Hematopoietic multipotent progenitor cell treated with erythropoietin and hydrocortisone succinate and interleukin-3 and kit ligand, for 4 days (in vitro differentiated cells): ENCODE results near the gene PAPOLB.

Source experiments
- DNase-seq: peaks from one replicate; pipeline ENCODE4 v3.0.0-alpha.2; 2015

Gene PAPOLB

DNA sequence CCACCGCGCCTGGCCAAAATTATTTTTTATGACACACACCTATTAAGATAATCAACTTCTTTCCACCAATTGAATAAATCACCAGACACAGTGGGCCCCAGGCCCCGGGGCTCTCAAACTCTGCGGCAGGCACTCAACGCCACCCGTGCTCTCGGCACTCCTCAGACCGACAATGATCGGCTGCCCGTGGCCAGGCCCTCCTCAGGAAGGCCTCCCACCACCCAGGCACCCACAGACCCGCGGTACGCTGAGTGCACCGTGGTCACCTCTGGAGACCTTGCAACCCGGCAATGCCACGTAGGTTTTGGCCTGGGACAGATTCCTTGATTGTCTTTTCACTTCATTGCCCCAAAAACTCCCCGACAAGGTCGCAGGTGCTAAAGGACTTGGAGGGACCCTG, 14.8 kb upstream of the PAPOLB start:
- DNase-seq = no peak

DNA sequence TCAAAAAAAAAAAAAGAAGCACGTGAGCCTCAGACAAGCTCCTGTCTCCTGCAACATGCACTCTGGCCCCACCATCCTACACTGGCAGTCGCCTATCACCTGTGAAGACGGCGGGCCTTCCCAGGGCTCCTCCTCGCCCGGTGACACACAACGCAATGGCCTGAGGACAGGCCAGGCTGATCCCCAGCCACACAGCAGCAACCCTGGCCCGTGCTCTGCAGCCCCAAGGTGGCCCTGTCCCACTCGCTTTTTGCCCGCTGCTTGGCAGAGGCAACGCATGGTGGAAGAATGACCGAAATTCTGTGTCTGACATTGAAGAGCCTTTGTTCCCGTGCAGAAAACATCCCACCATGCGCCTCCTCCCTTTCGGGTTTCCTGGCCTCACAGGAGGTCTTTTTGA, 13.6 kb upstream of the PAPOLB start:
- no peak for DNase-seq

DNA sequence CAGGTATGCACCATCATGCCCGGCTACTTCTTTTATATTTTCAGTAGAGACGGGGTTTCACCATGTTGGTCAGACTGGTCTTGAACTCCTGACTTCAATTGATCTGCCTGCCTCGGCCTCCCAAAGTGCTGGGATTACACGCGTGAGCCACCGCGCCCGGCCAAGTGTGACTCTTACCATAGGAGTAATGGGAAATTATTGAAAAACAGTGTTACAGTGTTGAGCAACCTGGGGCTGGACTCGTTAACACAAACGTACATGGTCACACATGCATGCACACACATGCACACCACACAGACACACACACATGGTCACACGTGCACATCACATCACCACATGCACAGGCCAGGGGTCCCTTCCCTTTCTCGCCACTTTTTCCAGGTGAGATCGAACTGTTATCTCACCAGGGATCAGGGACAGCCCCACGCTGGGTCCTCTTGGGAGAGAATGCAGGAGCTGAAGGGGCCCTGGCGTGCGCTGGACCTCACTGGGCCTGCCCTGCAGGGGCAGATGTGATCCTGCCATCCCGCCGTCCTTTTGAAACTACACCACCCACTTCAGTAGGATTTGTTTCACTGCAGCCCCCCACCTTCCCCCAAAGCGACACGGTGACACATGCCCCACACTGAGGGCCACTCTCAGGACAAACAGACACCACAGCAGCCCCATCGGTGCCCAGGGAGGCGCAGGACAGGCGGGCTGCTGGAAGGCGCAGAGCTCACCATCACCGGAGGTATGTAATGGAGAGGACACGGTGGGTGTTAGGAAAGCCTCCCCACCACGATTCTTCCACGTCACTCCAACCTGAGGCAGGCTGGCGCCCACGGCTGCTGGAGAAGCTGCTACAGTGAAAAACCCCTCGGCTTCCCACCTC, 11.5 kb upstream of the PAPOLB start:
- no peak for DNase-seq

DNA sequence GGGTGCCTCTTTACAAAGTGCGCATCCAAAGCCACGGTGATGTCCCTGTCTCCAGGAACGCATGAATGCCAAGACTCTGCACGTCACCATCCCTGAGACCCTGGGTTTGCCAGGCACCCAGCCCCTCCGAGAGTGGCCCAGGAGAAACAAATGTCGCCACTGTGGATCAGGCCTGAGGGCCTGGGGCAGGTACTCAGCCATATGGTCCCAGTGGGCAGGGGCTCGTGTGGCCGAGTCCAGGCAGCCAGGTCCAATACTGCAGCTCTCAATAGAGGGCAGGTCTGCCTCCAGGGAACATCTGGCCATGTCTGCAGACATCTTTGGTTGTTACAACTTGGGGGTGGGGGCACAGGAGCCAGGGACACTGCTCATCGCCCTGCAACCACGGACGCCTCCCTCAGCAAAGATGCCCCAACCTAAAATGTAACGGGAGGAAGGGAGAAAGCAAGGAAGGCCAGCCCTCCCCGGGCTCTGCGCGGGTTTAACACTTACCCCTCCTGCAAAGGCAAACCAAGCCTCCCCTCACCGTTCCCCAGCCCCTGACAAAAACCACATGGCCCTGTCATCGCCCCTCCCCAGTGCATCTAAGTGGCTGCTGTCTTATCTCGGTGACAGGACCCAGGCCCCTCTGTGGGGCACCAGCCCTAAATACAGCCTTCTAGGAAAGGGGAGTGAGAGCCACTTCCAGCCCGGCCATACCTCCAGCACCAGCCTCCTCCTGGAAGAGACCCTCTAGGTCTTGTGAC, 10.3 kb upstream of the PAPOLB start:
- no peak for DNase-seq

GRCh38 chr7:4871056-4871680, 9.3 kb upstream of the PAPOLB start:
- DNase-seq = no peak

DNA sequence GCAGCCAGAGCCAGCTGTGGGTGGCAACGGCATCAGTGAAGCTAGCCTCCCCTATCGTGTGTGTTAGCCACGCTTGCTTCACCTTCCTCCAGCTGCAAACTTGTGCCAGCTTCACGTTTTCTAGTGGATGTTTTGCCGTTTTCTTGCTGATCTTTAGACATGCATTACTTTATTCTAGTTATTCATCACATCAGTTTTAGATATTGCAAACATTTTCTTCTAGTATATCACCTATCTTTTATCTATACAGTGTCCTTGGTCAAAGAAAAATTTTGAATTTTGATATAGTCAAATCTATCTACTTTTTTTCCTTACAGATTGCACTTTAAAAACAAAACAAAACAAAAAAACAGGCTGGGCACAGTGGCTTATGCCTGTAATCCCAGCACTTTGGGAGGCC, 6.7 kb upstream of the PAPOLB start:
- DNase-seq = no peak

GRCh38 chr7:4866528-4867496, 5.0 kb upstream of the PAPOLB start:
- no peak for DNase-seq

DNA sequence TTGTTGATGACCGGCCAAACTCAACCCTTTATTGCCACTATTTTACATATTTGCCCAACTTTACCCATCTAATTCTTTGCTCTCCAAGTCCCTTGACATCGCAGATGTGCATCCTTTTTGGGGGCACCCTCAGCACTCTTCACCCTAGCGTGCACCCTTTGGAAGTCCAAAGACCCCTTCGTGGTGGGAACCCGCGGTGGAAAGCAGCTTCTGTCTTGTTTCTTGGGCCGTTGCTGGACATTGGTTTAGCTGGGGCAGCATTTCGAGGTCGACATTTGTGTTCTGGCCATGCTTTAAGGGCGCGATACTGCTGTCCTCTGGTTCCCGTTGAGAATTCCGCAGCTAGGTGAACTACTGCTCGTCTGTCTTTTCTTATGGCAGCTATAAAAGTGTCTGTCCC, 326 bp upstream of the PAPOLB start:
- DNase-seq = no peak

GRCh38 chr7:4861227-4861626, 603 bp downstream of the PAPOLB start:
- DNase-seq = no peak

GRCh38 chr7:4857189-4857588, 4.6 kb downstream of the PAPOLB start:
- no peak for DNase-seq

- DNase-seq = no peak
Observed at GRCh38 chr7:4856336-4857057, 5.3 kb downstream of the PAPOLB start.

DNA sequence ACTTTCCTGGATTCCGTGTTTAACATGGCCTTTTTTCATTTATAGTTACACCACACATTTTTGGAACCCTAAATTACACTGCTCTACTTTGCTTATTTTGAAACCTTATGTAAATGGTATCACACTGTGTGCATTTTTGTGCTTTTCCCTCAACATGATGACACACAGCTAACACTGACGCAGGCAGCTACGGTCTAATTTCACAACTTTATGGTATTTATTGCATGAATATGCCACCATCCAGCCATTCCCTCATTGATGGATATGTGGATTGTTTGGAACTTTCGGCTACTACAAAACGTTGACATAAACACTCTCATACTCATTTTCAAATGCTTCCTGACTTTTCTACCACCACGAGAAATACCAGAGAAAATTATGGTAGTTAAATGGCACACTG, 6.9 kb downstream of the PAPOLB start:
- no peak for DNase-seq

DNA sequence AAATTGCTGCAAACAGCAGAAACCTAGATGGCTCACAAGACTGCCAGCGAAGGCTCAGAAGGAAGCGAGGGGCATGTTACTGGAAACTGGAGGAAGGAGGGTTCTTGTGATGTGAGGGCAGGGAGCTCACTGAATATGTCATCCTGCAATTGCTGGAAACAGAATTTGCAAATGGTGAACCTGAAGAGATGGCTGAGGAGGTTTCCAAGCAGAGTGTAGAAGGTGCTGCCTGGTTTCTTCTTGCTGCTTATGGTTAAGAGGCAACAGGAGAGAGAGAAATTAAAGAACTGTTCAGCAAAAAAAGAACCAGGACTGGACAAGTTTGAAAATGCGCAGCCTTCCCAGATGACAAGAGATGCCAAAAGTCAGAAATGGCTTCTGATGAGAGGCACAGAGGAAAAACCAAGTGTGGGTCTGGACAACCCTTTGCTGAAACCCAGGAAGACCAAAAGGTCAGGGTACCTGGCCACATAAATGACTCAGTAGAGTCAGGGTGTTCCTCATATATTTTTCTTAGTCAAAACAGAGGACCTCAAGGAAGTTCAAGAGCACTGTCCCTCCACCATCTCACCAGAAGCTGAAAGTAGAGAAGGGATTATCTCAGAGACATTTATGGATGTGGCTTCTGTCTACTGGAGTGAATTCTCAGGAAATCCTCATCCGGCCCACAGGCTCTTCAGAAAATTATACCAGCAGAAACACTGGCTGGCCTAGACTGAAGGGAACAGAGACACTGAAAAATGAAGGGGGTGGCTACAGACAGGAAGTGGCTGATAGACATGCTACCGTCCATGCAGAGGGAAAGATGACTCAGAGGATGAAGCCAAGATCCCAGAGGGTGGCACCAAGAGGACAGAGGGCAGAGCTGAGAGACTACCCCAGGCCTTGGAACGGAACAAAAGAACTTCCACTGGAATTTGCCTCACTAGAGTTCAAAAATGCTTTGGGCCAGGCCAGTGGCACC, 10.1 kb downstream of the PAPOLB start:
- peak; percentile 24 for DNase-seq

DNA sequence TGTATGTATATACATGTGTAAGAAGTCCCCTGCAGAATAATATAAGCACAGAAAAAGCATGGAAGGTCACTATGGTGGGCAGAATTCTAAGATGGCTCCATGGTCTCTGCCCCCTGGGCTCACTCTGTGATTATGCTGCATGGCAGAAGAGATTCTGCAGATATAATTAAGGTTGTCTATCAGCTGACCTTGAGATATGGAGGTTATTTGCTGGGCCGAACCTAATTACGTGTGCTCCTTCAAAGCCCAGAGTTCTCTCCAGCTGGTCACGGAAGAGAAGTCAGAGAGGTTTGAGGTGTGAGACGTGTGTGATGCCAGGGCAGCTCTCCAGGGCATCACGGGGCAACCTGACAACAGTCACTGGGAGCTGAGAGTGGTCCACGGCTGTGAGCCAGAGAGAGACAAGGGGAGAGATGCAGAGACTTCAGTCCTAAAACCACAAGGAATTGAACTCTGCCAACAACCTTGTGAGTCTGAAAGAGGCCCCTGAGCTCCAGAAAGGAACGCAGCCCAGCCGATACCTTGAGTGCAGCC, 11.5 kb downstream of the PAPOLB start:
- no peak for DNase-seq

DNA sequence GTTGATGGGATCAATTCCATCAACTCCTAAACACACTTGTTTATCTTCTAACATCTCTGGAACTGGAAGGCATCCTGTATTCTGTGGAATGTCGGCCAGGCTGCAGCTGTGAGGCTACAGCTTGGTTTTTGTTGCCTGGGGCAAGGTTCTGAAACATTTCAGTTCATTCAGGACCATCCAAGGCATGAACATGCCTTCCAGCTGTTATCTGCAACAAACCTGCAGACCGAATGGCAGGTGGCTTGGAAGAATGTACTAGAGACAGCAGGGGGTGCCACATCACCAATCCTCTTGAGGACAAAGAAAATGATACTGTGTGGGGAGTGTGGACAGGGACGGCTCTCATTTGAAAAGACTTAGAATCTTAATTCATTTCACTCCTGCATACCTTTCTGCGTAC, 12.4 kb downstream of the PAPOLB start:
- peak; percentile 59 for DNase-seq

DNA sequence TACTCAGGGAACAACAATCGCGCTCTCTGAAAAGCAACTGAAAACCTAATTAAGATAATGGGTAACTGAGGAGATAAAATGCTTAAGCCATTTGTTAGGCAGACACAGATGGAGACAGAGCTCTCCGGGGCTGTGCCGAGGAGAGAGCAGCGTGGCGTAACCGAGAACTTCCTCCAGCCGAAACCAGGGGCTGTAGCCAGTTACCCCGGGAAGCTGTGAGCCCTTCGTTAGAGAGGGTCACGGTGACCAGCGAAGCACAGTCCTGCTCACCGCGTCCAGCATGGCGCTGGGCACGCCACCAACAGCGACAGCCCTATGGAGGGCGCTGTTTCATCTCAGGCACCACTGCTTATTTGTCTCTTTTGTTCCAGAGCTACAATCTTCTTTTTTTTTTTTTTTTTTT, 16.1 kb downstream of the PAPOLB start:
- peak; percentile 40 for DNase-seq

GRCh38 chr7:4842319-4843064, 19.3 kb downstream of the PAPOLB start:
- no peak for DNase-seq

DNA sequence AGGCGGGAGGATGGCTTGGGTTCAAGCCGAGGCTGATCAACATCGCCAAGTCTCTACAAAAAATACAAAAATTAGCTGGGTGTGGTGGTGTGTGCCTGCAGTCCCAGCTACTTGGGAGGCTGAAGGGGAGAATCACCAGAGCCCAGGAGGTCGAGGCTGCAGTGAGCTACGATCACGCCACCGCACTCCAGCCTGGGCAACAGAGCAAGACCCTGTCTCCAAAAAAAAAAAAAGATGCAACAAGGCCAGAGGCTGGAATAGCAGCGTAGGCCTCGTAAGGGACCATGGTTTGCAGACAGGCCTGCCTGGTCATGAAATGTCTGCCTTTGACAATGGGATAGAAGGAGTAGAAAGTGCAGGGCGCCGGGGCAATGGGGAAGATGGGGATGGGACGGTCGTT, 20.0 kb downstream of the PAPOLB start:
- no peak for DNase-seq

- no peak for DNase-seq
Observed at GRCh38 chr7:4841007-4841784, 20.6 kb downstream of the PAPOLB start.
